ENCODE results near the gene OPA1.

Gene OPA1

DNA sequence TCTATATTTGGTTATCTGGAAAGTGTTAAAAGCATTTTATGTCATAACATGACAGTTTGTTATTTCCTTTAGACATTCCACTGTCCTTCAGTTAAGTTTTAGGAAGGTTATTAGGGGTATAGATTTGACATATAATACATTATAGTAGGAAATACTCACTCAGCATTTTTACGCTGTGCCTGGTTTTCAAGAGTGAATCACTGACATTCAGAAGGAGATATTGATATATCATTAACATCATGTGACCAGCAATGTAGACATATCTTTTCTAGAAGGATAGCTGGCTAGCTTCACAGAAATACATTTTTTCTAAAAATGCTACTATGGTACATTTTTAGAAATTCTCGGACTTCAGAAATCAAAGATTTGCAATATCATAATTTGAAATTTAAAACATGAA, 57.6 kb downstream of the OPA1 start:
- DNase-seq (ENCODE audit: low read depth, low spot score) = no peak

DNA sequence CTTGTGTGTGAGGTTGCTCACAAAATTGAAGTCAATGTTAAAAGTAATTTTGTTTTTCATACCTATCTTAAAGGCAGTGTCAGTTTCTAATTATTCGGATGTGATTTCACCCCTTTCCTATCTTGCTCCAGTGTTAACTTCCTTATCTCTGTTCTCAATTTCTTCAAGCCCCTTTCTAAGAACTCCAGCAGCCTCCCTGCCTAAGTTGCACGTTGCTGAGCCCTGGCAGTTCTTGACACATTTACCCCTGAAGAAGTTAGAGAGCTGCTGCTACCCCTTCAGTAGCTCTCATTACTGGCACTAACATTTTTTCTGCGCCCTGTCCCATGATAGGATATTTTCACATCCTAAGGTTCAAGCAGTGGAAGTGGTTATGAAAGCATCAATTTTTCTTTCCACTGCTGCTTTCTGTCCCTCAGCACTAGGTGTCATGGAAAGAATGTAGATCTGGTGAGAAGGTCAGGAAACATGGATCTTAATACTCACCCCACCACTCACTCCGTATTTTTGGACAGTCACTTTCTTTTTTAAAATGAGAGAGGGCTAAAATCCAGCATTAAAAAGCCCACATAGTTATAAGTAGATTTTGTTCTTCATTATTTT, 62.9 kb downstream of the OPA1 start:
- no peak for DNase-seq (ENCODE audit: low read depth, low spot score)

DNA sequence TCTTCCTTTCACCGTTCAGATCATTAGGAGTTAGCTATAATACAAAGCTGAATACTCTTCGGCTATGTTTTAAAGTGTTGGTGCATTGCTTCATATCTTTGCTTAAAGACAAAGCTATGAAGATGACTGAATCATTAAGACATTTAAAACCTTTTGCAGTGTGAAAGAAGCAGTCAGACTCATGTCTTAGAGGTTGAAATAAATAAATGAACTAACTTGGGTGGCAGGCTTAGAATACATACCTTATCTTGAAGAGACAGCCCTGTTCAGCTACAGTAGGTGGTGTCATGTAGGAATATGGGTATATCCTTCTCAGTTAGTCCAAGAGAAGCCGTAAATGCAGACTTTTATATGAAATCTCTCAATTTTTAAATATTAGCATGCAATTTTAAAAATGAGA, 63.4 kb downstream of the OPA1 start:
- no peak for DNase-seq (ENCODE audit: low read depth, low spot score)

DNA sequence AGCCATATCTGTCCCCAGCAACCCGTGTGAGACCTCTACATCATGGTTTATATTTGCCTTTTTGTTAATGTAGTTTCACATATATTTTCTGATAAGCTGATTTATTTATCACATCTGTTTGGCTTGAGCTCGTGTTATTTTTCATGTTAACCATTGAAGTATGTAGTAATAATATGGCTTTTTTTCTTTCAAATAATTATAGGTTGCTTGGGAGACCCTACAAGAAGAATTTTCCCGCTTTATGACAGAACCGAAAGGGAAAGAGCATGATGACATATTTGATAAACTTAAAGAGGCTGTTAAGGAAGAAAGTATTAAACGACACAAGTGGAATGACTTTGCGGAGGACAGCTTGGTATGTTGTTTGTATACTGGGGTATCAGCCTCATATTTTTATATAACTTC, 63.9 kb downstream of the OPA1 start:
- DNase-seq (ENCODE audit: low read depth, low spot score) = no peak

DNA sequence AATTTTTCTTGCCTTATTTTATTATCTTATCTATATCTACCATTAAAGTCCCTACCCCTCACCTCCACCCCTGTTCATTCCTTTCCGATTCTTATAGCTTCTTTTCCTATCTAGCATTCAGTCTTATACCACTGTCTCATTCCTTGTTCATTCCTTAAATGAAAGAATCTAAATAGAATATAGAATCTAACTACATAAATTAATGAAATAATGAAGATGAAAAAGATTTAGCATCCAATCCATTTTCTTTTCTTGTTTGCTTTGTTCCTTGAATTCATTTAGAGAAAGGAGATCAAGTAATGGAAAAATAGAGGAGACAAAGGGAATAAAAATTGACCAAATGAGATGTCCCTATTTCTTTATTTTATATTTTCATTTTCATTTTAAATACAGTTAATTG, 67.2 kb downstream of the OPA1 start:
- DNase-seq (ENCODE audit: low read depth, low spot score) = no peak

DNA sequence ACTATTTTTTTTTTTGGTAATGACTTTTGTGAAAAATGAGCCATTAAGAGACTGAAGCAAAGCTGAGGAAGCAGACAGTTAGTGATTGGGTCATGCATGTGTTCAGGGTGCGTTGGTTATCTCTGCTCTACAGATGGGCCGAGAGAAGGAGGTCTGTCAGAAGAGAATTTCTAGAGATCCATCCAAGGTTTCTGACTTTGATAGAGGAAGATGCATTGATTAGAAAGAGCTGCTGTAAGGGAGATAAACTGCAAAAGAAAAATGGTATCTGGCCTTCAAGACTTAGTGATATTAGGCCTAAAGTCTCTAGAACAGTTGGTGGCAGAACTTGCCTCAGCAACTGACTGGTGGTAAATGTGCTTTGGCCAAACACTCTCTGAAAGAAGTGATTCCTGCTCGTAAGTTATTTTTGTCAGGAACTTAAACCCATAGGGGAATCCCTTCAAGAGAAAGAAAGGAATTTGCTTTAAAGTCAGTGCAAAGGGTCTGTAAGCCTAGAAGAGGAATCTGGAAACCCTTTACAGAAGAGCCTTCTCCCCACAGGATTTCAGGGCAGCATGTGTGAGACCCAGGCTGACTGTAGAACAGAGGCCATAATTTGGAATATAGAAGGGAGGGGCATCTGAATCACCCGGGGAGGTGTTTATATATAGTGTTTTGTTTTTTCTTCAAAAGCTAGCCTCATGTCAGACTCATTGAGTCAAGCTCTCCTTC, 67.8 kb downstream of the OPA1 start:
- no peak for DNase-seq (ENCODE audit: low read depth, low spot score)

DNA sequence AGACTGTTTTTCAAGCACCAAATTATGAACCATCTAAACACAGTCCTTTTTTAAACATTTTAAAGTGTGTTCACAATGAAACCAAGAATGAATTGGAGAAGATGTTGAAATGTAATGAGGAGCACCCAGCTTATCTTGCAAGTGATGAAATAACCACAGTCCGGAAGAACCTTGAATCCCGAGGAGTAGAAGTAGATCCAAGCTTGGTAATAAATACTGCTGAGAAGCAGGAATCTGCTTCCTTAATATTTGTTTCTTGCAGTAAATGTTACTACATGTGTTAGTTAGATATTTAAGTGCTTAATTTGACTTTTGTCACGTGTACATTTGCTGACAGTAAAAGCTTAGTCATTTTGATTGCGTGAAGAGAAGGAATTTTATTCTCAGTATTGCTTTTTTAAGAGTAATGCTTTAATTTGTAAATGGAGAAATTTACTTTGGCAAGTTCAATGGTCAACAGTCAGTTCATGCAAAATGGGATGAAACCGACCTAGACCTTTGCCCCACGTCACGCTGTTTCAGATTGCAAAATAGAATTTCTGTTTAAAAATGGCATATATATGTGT, 69.8 kb downstream of the OPA1 start:
- DNase-seq (ENCODE audit: low read depth, low spot score) = no peak

DNA sequence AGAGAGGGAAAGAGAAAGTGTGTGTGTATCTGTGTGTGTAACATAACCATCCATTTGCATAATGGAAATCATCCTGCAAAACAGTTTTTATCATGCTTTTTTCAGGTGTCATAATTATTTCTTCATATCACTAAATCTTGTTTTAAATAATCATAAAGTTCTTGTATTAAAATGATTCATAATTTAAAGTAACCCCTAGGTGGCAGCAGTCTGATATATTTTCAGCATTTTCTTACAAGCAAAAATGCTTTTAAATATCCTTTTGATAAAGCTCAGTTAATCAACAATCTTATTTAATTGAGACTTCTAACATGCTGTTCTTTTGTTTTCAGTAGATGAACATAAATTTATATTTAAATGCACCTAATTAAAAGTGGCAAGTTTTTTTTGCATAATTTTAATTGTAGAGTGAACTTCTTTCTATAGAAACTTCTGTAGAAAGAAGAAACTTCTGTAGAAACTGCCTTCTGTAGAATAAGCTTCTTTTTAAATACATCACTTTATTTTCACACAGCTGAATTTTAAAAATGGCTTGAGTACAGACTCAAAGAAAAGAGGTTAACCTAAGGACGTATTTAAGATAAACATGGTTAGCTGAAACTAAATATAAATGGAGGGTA, 72.5 kb downstream of the OPA1 start:
- no peak for DNase-seq (ENCODE audit: low read depth, low spot score)

DNA sequence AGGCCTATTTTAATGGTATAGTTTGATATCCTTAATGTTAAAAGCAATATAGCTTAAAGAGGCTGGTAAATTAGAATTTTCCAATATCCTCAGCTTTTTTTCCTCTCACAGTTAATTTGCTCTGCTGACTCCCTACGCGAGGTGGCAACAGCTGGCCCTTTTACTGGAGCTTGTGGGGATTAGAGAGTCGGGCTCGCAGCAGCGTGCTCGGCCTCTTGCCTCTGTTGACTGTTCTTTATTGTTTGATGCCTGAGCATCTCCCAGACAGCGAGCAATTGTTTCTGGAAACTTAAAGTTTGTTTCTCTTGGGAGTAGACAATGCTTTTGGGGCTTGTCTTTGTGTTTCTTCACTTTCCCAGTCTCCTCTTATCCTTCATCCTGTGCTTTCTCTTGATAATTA, 80.8 kb downstream of the OPA1 start:
- no peak for DNase-seq (ENCODE audit: low read depth, low spot score)

DNA sequence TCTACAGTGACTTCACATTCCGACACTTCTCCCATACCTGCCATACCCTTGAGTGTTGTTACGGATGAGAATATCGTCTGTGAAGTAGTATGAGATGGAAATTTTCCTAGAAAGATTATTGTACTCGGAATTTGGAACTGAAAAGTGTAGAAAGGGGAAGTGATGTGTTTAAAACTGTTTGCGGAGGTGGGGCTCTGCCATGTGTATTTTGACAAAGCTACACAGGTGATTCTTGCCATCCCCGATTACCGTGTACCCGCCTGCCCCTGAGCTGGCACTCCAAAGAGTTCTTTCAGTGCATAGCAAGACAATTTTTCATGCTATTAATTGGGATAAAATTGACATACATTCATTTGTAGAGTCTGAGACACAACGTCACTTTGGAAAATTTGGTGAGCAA, 81.7 kb downstream of the OPA1 start:
- no peak for DNase-seq (ENCODE audit: low read depth, low spot score)

DNA sequence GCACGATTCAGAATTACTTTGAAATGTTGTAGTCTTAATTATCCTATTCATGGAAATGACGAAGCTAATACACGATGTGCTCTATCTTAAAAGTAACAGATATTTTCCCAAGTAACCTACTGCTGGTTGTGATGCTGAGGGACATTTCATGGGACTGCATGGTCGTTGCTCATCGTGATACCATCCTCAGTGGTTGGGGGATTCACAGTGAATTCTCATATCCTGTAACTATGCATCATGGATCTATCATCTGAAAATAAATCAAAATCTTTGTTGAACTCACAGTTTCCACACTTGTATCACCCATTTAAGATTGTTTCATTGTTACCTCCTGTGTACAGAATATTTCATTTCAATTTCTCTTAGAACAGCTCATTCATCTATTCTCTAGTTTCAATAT, 84.7 kb downstream of the OPA1 start:
- DNase-seq (ENCODE audit: low read depth, low spot score) = no peak

DNA sequence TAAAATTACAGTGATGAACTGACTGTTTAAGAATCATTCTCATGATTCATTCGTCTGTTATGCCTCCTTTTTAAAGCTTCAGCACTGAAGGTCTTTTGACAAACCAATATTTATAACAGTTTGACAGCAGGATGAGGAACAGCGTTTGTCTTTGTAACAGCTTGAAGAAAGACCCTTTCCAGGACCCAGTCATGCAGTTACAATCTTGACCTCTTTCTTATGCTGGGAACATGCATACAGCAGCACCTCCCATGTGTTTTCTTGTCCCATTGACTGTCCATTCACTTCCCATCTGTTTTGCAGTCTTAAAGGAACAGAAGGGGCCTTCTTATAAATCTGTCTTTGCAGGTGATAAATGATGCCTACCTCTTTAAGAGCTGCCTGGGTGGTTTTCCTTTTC, 87.2 kb downstream of the OPA1 start:
- no peak for DNase-seq (ENCODE audit: low read depth, low spot score)

DNA sequence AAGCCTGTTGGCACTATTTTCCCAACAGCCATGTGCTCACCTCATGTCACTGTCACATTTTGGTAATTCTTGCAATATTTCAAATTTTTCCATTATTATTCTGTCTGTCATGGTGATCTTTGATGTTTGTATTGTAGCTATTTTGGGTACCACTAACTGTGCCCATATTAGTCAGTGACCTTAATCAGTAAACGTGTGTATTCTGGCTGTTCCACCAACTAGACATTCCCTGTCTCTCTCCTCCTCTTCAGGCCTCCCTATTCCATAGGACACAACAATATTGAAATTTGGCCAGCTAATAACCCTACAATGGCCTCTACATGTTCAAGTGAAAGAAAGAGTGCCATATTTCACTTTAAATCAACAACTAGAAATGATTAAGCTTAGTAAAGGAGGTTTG, 88.6 kb downstream of the OPA1 start:
- no peak for DNase-seq (ENCODE audit: low read depth, low spot score)

DNA sequence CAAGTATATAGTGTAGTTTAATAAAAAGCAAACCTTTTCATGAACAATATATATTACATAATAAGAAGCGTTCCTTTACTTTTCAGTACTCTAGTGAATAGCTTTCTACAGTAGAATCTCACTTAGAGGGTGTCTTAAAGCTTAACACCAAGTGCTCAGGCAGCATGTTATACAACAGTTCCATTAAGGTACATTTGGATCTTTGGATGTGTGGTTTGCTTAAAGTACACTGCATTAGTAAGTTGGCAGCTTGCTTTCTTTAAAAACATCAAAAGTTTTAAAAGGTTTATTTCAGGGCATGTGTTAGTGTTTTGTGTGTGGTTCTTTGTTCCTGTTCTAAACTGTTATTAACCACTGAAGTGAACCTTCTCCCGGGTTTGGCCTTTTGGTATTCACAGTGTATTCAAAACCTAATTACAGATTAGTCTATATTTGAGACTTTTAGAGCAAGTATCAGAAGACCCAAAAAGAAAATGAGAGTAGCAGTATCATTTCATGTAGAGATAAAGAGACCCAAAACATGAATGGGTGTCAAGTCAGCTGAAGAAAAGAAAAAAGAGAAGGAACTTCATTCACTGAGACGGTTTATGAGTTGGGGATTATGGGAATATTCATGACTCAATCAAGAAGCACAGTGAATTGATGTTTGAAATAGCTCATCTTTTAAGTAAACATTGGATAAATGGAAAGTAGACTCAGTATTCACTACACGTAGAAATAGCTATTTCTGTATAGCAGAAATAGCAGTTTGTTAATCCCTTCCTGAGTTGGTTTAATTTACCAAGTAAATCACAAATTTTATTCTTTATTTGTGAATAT, 93.9 kb downstream of the OPA1 start:
- DNase-seq (ENCODE audit: low read depth, low spot score) = no peak

DNA sequence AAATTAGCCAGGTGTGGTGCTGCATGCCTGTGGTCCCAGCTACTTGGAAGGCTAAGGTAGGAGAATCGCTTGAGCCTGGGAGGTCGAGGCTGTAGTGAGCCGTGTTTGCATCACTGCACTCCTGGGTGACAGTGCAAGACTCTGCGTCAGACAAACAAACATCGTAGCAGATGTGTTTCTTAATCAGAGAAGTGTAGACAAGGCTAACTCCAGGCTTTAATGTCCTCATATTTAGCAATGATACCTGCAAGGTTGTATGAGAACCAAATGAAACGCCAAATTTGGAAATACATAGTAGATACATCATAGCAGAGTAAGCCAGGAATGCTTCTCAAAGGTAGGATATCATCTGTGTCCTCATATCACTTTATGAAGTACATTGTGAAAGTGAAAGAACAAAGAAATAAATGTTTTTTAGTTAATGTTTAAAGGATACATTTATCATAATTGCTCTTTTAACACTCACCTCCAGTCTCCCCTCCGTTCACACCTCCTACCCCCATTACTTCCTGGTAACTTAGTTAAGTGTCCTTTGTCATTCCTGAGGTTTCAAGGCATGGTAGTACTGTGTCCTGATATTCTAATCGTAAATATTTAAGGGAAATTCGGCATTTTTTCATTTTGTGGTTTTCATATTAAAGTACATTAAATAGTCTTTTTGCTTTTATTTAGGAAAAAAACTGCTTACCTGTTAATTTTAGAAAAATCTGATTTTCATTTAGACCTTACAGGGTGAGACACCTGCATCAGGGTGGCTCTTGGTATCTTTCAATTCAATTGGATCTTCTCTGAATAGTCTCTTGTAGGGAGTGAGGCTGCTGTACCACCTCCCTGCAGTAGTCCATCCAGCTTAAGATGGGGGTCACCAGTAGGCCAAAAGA, 96.1 kb downstream of the OPA1 start:
- no peak for DNase-seq (ENCODE audit: low read depth, low spot score)

DNA sequence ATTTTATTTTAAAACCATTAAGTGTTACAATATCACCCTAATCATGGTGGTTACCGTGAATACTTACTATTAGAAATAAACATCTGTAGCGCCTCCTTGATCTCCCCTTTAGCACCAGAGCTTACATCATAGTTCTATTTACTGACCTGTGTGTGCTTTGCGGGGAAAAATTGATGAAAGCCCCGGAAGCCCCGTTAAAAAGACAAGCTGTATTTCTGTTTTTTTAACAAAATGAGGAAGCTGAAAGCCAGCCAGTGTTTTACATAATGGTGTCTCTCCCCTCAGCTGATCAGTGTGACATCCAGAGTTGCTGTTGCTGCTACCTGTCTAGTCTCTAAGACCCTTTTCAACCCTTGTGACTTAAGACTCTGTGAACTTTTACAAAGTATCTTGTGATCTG, 100.8 kb downstream of the OPA1 start:
- no peak for DNase-seq (ENCODE audit: low read depth, low spot score)

DNA sequence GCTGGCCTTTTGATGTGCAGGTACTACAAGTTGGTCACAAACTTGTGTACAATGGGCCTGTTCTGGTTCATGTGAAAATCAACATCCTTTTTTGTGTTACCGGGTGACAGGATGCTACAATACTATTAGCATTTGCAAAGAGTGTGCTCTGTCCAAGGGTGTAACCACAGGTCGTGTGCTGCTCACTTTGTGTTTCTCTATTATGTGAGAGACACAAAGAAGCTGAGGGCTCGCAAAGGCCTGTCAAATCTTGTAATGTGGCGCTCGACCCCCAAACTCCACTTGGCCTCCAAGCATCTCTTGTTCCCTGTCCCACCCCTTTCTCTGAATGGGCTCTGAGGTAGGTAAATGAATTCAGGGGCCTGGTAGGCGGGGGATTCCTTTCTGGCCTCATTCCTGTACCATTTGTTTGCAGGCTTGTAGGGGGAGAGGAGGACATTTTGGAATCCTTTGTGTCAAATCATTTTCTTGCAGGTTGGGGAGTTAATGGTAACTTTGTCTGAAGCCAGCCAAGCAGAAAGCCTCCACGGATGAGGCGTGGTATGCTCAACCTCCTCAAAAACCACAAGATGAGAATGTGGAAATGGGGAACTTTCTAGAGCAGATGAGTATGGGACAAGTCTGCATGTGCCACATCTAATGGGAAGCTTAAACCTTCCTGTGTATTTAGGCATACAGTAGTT, 109.1 kb downstream of the OPA1 start:
- no peak for DNase-seq (ENCODE audit: low read depth, low spot score)

DNA sequence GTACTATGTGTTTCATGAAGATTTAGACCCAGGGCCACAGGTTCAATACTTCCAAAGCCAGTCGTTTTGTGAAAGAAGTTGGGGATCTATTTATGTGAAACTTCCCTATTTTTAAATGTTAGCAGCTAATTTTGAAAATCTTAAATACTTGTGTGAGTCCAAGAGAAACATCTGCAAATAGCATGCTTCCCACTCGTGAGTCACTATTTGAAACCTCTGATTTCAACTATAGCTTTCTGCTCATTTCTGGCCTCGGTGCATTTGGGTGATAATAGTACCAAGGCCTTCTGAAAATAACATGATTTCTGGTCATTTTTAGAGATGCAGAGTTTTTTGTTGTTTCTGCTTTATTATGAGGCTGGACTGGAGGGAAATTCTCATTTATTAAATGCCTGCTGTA, 110.0 kb downstream of the OPA1 start:
- no peak for DNase-seq (ENCODE audit: low read depth, low spot score)

DNA sequence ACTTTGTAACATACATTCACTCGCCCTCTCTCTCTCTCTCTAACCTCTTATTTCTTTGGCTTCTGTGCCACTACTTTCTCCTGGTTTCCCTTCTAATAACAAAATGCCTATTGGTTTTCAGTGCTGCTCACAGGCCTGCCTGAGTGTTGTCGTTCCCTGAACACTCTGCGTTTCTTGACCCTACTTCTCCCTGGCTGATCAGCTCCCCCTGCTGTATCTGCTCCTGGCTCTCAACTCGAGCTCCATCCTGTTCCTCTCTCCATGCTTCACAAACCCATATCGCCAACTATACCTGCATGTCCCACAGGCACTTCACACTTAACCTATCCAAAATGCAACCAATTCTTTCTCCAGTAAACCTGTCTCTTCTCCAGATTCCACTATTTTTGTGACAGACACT, 111.4 kb downstream of the OPA1 start:
- DNase-seq (ENCODE audit: low read depth, low spot score) = no peak

DNA sequence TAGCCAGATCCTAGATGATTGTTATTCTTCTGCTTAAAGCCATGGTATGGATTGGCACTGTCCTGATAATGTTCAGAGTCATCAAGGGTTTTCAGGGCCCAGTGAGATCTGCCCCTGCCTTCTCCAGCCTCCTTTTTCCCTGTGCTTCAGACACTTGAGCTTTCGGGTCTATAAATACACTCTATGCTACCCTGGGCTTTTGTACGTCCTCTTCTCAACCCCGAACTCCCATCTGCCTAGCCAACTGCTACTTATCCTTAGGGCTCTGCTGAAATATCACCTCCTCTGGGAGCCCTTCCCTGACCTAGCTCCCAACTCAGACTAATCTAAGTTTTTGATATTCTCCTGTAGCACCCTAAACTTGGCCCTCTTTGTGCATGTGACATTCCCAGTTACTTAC, 115.3 kb downstream of the OPA1 start:
- no peak for DNase-seq (ENCODE audit: low read depth, low spot score)

Data from activated naive CD8-positive, alpha-beta T cell treated with anti-CD3 and anti-CD28 coated beads, Interleukin-2, amount 50 U/mL, for 16 hours (primary cell).